H9 (cell line): Measurements from ENCODE around the gene ST6GALNAC3. TPM values are rescaled to one million over a fixed set of nuclear protein-coding genes. Genes with fewer than 3 reads are reported as not detected.

Experiments
- DNase-seq: peaks from one replicate; pipeline ENCODE4 v3.0.0-alpha.2; 2017
- H2AFZ ChIP-seq: one replicate; pipeline ENCODE4 v1.6.1; 2013; ENCODE audit warnings: mild to moderate bottlenecking, low read length, control low read depth, moderate library complexity
- H2AK5ac ChIP-seq: 2 replicates; pipeline ENCODE4 v1.6.1; 2013; ENCODE audit warnings: low read length, control low read depth, mixed read lengths; ENCODE audit not compliant: insufficient read length
- H2BK120ac ChIP-seq: one replicate; pipeline ENCODE4 v1.6.1; 2013; ENCODE audit warnings: low read depth, mild to moderate bottlenecking, low read length, control low read depth, inconsistent platforms; ENCODE audit not compliant: poor library complexity, severe bottlenecking
- H2BK12ac ChIP-seq: 2 replicates; pipeline ENCODE4 v1.6.1; 2013; ENCODE audit warnings: low read length, control low read depth, mixed read lengths, low read depth; ENCODE audit not compliant: insufficient read length
- H2BK15ac ChIP-seq: 2 replicates; pipeline ENCODE4 v1.6.1; 2013; ENCODE audit warnings: low read depth, low read length, control low read depth
- H2BK20ac ChIP-seq: one replicate; pipeline ENCODE4 v1.6.1; 2013; ENCODE audit warnings: low read depth, mild to moderate bottlenecking, low read length, control low read depth, inconsistent platforms; ENCODE audit not compliant: poor library complexity, severe bottlenecking
- H2BK5ac ChIP-seq: 2 replicates; pipeline ENCODE4 v1.6.1; 2013; ENCODE audit warnings: low read length, control low read depth, mixed read lengths; ENCODE audit not compliant: insufficient read length
- H3K14ac ChIP-seq: 2 replicates; pipeline ENCODE4 v1.6.1; 2013; ENCODE audit warnings: low read length, control low read depth; ENCODE audit not compliant: insufficient read depth
- H3K18ac ChIP-seq: 2 replicates; pipeline ENCODE4 v1.6.1; 2013; ENCODE audit warnings: low read depth, mild to moderate bottlenecking, mixed read lengths, low read length, control low read depth; ENCODE audit not compliant: insufficient read length
- H3K23ac ChIP-seq: 2 replicates; pipeline ENCODE4 v1.6.1; 2013; ENCODE audit warnings: low read length, control low read depth, mixed read lengths, low read depth; ENCODE audit not compliant: insufficient read length
- H3K23me2 ChIP-seq: 2 replicates; pipeline ENCODE4 v1.6.1; 2013; ENCODE audit warnings: low read depth, mild to moderate bottlenecking, mixed read lengths, low read length, control low read depth; ENCODE audit not compliant: insufficient read length, poor library complexity, severe bottlenecking
- H3K27ac ChIP-seq: 2 replicates; pipeline ENCODE4 v1.5.1; 2013; ENCODE audit warnings: low read length, control low read depth, mixed read lengths, low read depth; ENCODE audit not compliant: insufficient read length
- H3K27me3 ChIP-seq: 2 replicates; pipeline ENCODE4 v1.6.1; 2013; ENCODE audit warnings: low read length, control low read depth, inconsistent platforms; ENCODE audit not compliant: insufficient read depth
- H3K4ac ChIP-seq: 2 replicates; pipeline ENCODE4 v1.6.1; 2013; ENCODE audit warnings: low read depth, mild to moderate bottlenecking, control low read depth, inconsistent platforms, low read length, moderate library complexity
- H3K4me1 ChIP-seq: 2 replicates; pipeline ENCODE4 v1.6.1; 2013; ENCODE audit warnings: low read length, control low read depth, inconsistent platforms; ENCODE audit not compliant: insufficient read depth
- H3K4me2 ChIP-seq: 2 replicates; pipeline ENCODE4 v1.6.1; 2013; ENCODE audit warnings: low read length, control low read depth, mixed read lengths; ENCODE audit not compliant: insufficient read length, insufficient read depth
- H3K56ac ChIP-seq: 2 replicates; pipeline ENCODE4 v1.6.1; 2013; ENCODE audit warnings: low read depth, mild to moderate bottlenecking, mixed read lengths, low read length, control low read depth; ENCODE audit not compliant: insufficient read length
- H3K79me1 ChIP-seq: 2 replicates; pipeline ENCODE4 v1.6.1; 2013; ENCODE audit warnings: low read depth, mild to moderate bottlenecking, moderate library complexity, low read length, control low read depth, inconsistent platforms; ENCODE audit not compliant: insufficient read depth, poor library complexity, severe bottlenecking
- H3K79me2 ChIP-seq: 2 replicates; pipeline ENCODE4 v1.6.1; 2013; ENCODE audit warnings: low read length, control low read depth, inconsistent platforms; ENCODE audit not compliant: insufficient read depth
- H3K9ac ChIP-seq: 2 replicates; pipeline ENCODE4 v1.6.1; 2013; ENCODE audit warnings: low read length, control low read depth, mixed read lengths; ENCODE audit not compliant: insufficient read length; ENCODE audit errors: extremely low read depth
- H3K9me3 ChIP-seq: one replicate; pipeline ENCODE4 v1.6.1; 2013; ENCODE audit warnings: low read depth, low read length, inconsistent platforms; ENCODE audit not compliant: control insufficient read depth
- H3T11ph ChIP-seq: one replicate; pipeline ENCODE4 v1.6.1; 2013; ENCODE audit warnings: mild to moderate bottlenecking, low read length, control low read depth, inconsistent platforms
- H4K20me1 ChIP-seq: one replicate; pipeline ENCODE4 v1.6.1; 2013; ENCODE audit not compliant: control insufficient read depth, insufficient read length, insufficient read depth
- H4K5ac ChIP-seq: 2 replicates; pipeline ENCODE4 v1.6.1; 2013; ENCODE audit warnings: low read depth, mild to moderate bottlenecking, mixed read lengths, low read length, control low read depth; ENCODE audit not compliant: insufficient read length
- H4K8ac ChIP-seq: replicated peaks from 2 replicates; pipeline ENCODE4 v1.6.1; 2013; ENCODE audit warnings: low read length, control low read depth, mixed read lengths, low read depth; ENCODE audit not compliant: insufficient read length
- H4K91ac ChIP-seq: 2 replicates; pipeline ENCODE4 v1.6.1; 2013; ENCODE audit warnings: low read depth, mild to moderate bottlenecking, moderate library complexity, mixed read lengths, low read length, control low read depth; ENCODE audit not compliant: insufficient read length
- H3K27ac Mint-ChIP-seq, 3 experiments: 2 replicates in 2 of 3; 3 replicates in 1 of 3; pipeline ENCODE4 v1.8.0; 2020 to 2021; ENCODE audit warnings: mixed read lengths in 3 of 3, mild to moderate bottlenecking in 1 of 3, moderate library complexity in 1 of 3
- H3K27me3 Mint-ChIP-seq: 2 replicates; pipeline ENCODE4 v1.8.0; 2021; ENCODE audit warnings: low read depth, mild to moderate bottlenecking, moderate library complexity, mixed read lengths
- H3K36me3 Mint-ChIP-seq, 3 experiments: 2 replicates in 2 of 3; 3 replicates in 1 of 3; pipeline ENCODE4 v1.8.0; 2020 to 2021; ENCODE audit warnings: low read depth in 3 of 3, mixed read lengths in 3 of 3; ENCODE audit not compliant: insufficient read depth in 1 of 3
- H3K4me1 Mint-ChIP-seq, 2 experiments: 2 replicates each; pipeline ENCODE4 v1.8.0; 2020; ENCODE audit warnings: mixed read lengths in 2 of 2
- H3K4me3 Mint-ChIP-seq, 2 experiments: 2 replicates in 1 of 2; 3 replicates in 1 of 2; pipeline ENCODE4 v1.8.0; 2020 to 2021; ENCODE audit warnings: mild to moderate bottlenecking in 2 of 2, mixed read lengths in 2 of 2, moderate library complexity in 1 of 2
- H3K9me3 Mint-ChIP-seq, 2 experiments: 2 replicates in 1 of 2; 3 replicates in 1 of 2; pipeline ENCODE4 v1.8.0; 2020; ENCODE audit warnings: mild to moderate bottlenecking in 2 of 2, mixed read lengths in 2 of 2, moderate library complexity in 1 of 2
- WGBS: extraction: QIAGEN DNeasy Blood & Tissue Kit; methylation state at CpG from one replicate; pipeline ENCODE4 v1.1.7; 2013; ENCODE audit warnings: missing lambda C conversion rate, low lambda C conversion rate, mixed read lengths; ENCODE audit not compliant: insufficient read length; ENCODE audit errors: extremely low coverage; 5-methylcytosine and 5-hydroxymethylcytosine counted together
- total RNA-seq: library from RNA; stranded (reverse); gene quantifications from 2 replicates; pipeline ENCODE4 v1.2.1, GENCODE V29; 2021
- TF ChIP-seq, protein P1 (sequence below): fragments of 200-600 bp; sonication (generic); conservative IDR thresholded peaks from 3 replicates; pipeline ENCODE4 v1.8.0; 2021; ENCODE audit warnings: antibody characterized with exemption, mild to moderate bottlenecking

Gene ST6GALNAC3
- total RNA-seq, 1 experiment from 2014 or later: 11.2 TPM

DNA sequence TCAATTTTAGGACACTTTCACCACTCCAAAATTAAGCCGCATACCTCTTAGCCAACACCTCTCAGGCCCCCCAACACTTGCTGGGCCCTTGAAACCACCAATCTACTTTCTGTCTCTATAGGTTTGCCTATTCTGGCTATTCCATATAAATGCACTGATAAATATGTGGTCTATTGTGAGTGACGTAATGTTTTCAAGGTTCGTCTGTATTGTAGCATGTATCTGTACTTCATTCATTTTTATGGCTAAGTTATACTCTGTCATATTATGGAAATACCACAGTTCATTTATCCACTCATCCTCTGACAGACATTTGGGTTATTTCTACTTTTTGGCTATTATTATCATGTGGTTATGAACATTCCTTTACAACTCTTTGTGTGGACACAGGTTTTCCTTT, 432.8 kb downstream of the ST6GALNAC3 start:
- Mint-ChIP-seq H3K27ac (no peak overlapping the region; a peak in 1 of 7 replicates), H3K9me3 (no peaks in the 10 kb centered on the region), H3K36me3 (no peaks in the 10 kb centered on the region), H3K4me3 (no peak overlapping the region), H3K4me1 (peaks cover 30 to 35% of the 10 kb centered on the region in 2 experiments), H3K27me3 (no peaks in the 10 kb centered on the region; the same call in 1 of the 2 replicates)
- Histone ChIP-seq H3K79me1 (no peaks in the 10 kb centered on the region), H3K56ac (no peak overlapping the region), H2BK120ac (no peak overlapping the region), H3K9me3 (no peaks in the 10 kb centered on the region), H2BK15ac (no peak overlapping the region), H3K23ac (no peak overlapping the region), H2BK20ac (no peak overlapping the region), H3K79me2 (no peaks in the 10 kb centered on the region), H3K27me3 (no peaks in the 10 kb centered on the region), H2AFZ (no peak overlapping the region), H2AK5ac (no peak overlapping the region), H2BK5ac (no peak overlapping the region), H4K5ac (no peak overlapping the region), H3K9ac (no peak overlapping the region), H3K18ac (no peak overlapping the region), H3T11ph (no peak overlapping the region), H4K91ac (no peak overlapping the region), H4K20me1 (no peaks in the 10 kb centered on the region), H3K27ac (no peak overlapping the region), H3K23me2 (no peaks in the 10 kb centered on the region), H3K14ac (no peak overlapping the region), H3K4me2 (no peak overlapping the region), H2BK12ac (no peak overlapping the region), H3K4me1 (peaks cover 5% of the 10 kb centered on the region), H4K8ac (no peak overlapping the region), H3K4ac (no peak overlapping the region)
- DNase-seq: no peak
- no CpG with 5 or more reads among the region's 3 CpGs for WGBS
- TF ChIP-seq, protein P1, sequence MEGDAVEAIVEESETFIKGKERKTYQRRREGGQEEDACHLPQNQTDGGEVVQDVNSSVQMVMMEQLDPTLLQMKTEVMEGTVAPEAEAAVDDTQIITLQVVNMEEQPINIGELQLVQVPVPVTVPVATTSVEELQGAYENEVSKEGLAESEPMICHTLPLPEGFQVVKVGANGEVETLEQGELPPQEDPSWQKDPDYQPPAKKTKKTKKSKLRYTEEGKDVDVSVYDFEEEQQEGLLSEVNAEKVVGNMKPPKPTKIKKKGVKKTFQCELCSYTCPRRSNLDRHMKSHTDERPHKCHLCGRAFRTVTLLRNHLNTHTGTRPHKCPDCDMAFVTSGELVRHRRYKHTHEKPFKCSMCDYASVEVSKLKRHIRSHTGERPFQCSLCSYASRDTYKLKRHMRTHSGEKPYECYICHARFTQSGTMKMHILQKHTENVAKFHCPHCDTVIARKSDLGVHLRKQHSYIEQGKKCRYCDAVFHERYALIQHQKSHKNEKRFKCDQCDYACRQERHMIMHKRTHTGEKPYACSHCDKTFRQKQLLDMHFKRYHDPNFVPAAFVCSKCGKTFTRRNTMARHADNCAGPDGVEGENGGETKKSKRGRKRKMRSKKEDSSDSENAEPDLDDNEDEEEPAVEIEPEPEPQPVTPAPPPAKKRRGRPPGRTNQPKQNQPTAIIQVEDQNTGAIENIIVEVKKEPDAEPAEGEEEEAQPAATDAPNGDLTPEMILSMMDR: no peak
